Activated gamma-delta T cell (primary cell): ENCODE results near the gene COL19A1.

ENCODE experiments used
- DNase-seq: peaks from one replicate; lab custom pipeline; 2025; lab: John Stamatoyannopoulos, UW

The COL19A1 gene

DNA sequence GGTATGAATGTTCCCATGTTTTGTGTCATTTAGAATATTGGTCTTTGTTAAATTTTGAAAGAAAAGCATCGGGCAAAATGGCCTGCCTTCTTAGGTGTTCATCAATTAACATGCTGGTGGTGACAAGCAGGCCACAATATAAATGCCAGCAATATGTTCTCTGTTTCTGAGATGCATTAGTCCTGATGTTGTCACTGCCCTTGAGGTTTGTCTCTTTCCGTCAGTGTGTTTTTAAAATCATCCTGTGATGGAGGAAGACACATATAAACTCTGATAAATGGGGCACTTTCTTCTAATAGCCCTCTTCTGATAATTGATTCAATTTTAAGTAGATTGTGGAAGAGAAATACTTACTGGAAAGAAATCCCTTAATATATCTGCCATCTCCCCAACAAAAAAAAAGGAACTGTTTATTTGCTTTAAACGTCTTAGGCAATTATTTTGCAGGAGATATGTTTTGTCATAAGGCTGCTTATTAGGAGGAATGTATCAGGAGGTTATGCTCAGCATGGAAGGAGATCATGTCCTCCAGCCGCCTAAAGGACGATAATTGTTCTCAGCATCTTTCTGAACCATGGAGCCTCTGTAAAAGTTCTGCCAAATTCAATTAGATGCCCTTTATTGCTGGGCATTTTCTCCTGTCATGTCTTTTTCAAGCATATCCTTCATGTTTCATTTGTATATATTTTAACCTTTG lies 302.5 kb downstream of the COL19A1 start:
- DNase-seq = no peak

GRCh38 chr6:70171236-70171635 lies 304.9 kb downstream of the COL19A1 start:
- DNase-seq = no peak

GRCh38 chr6:70172252-70172651 lies 305.9 kb downstream of the COL19A1 start:
- DNase-seq = no peak

GRCh38 chr6:70175770-70176169 lies 309.4 kb downstream of the COL19A1 start:
- DNase-seq = no peak

GRCh38 chr6:70176842-70177550 lies 310.6 kb downstream of the COL19A1 start:
- no peak for DNase-seq

GRCh38 chr6:70180183-70180900 lies 314.0 kb downstream of the COL19A1 start:
- DNase-seq = no peak

DNA sequence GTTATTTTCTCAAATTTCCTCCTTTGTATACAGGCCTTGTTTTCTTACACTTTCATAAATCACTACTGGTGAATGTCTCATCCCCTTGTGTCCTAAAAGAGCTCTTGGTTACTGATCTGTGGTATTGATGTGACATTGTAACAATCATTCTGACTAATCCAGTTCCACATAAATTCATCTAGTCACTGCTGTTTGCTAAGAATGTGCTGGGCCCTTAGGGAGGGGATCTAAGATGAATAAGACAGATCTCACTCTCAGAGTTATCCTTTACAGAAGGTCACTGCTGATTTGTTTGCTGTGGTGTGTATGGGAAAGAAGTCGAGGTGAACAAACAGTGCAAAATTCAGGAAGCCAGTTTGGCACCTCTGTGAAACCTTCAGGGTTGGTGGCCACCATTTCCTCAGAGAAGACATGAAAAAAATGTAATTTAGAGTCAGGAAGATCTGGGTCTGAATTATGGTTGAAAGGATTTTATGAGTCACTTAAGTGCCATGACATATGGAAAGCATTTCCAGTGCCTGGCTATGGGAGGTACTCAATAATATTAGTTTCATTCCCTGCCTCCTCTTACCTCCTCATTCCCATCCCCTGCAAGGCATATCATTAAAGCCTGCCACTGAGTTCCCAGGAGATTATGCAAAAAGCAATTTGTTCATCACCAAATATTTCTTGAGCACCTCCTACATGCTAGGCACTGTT lies 314.7 kb downstream of the COL19A1 start:
- no peak for DNase-seq

- no peak for DNase-seq
Measured at GRCh38 chr6:70183538-70183937, 317.2 kb downstream of the COL19A1 start.

- DNase-seq = no peak
Measured at GRCh38 chr6:70184723-70185122, 318.4 kb downstream of the COL19A1 start.

DNA sequence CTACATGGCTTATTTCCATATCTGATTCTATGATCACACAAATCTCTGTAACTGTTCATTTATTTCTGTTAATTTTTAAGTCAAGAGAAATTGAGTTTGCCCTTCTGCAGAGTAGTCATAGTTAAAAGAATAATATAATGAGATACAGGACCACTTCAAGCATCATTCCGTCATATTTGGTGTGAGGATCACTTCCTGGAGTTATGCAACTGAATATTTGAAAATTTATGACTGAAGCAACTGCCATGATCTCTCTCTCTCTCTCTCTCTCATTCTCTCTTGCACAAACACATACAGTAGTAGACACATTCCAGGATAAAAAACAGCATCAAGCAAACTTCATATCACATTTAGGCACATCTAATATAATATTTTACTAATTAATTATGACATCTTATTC lies 320.1 kb downstream of the COL19A1 start:
- DNase-seq = no peak

GRCh38 chr6:70188202-70188601 lies 321.8 kb downstream of the COL19A1 start:
- DNase-seq = no peak

- no peak for DNase-seq
Measured at GRCh38 chr6:70194421-70194820, 328.1 kb downstream of the COL19A1 start.

GRCh38 chr6:70196531-70196930 lies 330.2 kb downstream of the COL19A1 start:
- no peak for DNase-seq

- DNase-seq = no peak
Measured at GRCh38 chr6:70198785-70199184, 332.4 kb downstream of the COL19A1 start.

GRCh38 chr6:70208235-70208790 lies 342.0 kb downstream of the COL19A1 start:
- no peak for DNase-seq

DNA sequence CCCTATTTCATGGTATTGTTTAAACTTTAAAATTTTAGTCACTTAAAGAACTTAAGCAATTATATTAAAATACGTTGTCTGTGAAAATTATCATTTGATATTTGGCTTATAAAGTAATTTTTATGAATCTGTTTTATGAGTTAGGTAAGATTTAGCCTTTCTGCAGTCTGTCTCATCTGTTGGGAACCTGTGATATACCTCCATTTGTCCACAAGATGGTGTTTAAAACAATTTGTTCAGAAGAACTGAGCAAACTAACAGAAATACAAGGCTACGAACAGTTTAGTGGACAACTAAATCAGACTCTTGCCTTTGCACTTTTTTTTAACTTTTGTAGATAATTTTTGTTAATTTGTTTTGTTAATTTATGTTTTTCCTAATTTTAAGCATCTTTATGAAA lies 344.1 kb downstream of the COL19A1 start:
- no peak for DNase-seq

DNA sequence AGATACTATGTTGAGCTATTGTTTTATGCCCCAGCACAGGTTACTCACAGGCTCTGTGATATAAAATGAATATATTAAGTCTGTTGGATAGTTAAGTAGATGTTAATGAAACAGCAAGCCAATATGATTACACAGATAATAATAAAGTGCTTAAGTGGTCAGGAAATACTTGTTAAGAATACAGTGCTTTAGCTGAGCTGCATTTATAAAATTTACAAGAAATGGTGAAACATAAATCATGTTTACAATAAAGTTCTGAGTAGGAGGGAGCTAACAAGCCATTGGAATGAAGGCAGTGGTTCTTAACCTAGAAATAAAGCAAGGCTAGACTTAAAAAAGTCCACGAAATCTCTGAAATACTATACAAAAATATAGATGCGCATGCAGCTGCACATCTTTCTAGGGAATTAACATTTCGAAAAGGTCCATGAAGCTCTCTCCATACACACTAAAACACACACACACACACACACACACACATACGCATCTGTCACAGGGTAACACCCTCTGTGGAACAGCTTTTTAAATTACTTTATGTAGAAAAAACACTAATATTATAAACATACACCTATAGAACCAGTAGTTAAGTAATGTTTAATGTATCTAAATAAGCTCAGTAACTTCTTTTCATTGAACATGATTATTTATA lies 349.2 kb downstream of the COL19A1 start:
- DNase-seq = no peak

- no peak for DNase-seq
Measured at GRCh38 chr6:70216767-70217166, 350.4 kb downstream of the COL19A1 start.

DNA sequence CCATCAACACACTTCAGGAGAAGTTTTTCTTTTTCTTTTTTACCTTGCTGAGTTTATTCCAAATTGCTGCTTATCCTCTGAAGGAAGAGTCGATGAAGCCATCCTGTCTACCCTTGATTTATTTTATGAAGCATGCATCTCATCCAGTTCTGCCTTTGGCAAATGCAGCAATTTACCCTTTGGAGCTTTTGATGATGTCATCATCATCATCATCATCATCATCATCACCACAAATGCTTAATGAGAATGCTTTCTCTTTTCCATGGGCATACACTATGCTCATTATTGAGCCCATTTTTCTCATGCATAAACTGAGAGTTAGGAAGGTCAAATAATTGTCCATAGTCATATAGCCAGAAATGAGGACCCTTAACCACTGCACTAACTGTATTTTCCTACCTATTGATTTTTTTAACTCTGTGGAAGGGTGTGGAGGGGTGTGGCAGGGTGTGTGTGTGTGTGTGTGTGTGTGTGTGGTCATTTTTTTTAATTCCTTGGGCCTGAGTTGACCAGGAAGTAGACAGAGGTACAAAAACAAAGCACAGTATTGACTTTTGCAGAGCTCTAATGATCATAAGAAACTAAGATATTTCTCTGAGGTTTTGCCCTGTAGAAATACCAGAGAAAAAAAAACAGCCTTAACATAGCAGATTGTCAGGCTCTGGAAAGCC lies 353.7 kb downstream of the COL19A1 start:
- no peak for DNase-seq

DNA sequence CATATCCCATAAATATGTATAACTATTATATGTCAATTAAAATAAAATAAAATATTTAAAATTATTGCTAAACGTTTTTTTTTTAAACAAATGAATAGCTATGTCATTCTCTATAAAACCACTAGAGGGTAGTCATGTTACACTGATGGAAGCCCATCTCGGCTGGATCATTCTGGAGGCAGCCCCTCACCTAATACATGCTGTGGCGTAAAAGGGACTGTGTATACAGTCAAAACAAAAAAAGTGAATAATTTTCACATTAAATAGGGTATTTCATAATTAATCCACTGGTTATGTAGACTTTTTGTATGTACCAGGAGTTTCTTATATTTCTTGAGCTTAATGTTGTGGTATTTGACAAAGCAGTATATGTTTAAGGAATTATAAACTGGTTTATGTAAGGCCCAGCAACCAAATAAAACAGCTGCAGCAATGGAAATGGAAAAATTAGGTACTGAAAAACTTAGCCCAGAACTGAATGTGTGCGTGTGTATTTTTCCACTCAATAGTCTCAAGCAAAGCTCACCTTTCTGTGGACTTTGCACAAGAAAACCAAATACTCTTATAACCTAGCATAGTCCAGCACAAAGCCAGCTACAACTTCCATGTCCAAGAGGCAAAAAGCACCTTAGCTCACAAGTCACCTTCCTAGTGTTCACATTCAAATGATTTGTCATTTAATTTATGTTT lies 354.8 kb downstream of the COL19A1 start:
- no peak for DNase-seq
